ENCODE data around the gene HNRNPDL. TPM values are rescaled to one million over a fixed set of nuclear protein-coding genes. Genes with fewer than 3 reads are reported as not detected.

Gene HNRNPDL
- total and polyA plus RNA-seq, 2 of the 13 experiments (the other 11 are each of a cell fraction or from before 2014, with no cell fraction given), result 167 to 414 TPM

DNA sequence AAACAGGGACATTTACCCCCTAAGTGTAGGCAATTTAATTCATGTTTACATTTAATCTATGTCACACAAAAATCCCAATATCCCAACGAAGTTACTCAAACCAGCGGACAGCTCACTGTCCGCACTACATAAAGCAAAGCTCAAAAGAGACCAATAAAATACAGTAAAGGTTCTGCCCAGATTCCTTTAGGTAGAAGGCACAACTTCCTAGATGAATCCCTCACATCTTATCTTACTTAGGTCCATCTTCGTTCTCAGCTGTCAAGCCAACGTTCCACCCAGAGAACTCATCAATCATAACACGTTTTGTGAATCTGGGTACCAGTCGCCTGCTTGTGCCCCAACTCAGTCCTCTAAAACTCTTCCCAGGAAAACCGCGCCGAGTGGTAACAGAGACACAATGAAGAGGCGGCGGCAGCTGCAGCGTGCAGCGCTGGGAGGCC, 1.7 kb downstream of the HNRNPDL start (continued):
- no peak for TF ChIP-seq ZNF224 (CRISPR knock-in tag; IDR thresholded peaks at IDR 0.05)
- no peak for TF ChIP-seq ZNF331 (CRISPR knock-in tag; IDR thresholded peaks at IDR 0.05)
- no peak for TF ChIP-seq ZNF207 (IDR thresholded peaks at IDR 0.05; ENCODE audit: borderline replicate concordance)
- no peak for TF ChIP-seq ZNF570 (CRISPR knock-in tag; IDR thresholded peaks at IDR 0.05; ENCODE audit: borderline replicate concordance)
- TF ChIP-seq, protein P1, sequence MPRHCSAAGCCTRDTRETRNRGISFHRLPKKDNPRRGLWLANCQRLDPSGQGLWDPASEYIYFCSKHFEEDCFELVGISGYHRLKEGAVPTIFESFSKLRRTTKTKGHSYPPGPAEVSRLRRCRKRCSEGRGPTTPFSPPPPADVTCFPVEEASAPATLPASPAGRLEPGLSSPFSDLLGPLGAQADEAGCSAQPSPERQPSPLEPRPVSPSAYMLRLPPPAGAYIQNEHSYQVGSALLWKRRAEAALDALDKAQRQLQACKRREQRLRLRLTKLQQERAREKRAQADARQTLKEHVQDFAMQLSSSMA (CRISPR knock-in tag; IDR thresholded peaks at IDR 0.05), result no peak
- no peak for TF ChIP-seq ZKSCAN1 (IDR thresholded peaks at IDR 0.05; ENCODE audit: low read length)
- TF ChIP-seq, protein P2, sequence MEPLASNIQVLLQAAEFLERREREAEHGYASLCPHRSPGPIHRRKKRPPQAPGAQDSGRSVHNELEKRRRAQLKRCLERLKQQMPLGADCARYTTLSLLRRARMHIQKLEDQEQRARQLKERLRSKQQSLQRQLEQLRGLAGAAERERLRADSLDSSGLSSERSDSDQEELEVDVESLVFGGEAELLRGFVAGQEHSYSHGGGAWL (CRISPR knock-in tag; IDR thresholded peaks at IDR 0.05), result no peak
- TF ChIP-seq KDM5A (IDR thresholded peaks at IDR 0.05; ENCODE audit: borderline replicate concordance, low read length), result peak; percentile 64
- TF ChIP-seq ZC3H4 (CRISPR knock-in tag; IDR thresholded peaks at IDR 0.05; ENCODE audit: borderline replicate concordance), result no peak
- no peak for TF ChIP-seq ZNF616 (CRISPR knock-in tag; IDR thresholded peaks at IDR 0.05; ENCODE audit: low read depth)
- no peak for TF ChIP-seq ZNF260 (CRISPR knock-in tag; IDR thresholded peaks at IDR 0.05; ENCODE audit: borderline replicate concordance, low read depth)
- no peak for TF ChIP-seq ZNF572 (CRISPR knock-in tag; IDR thresholded peaks at IDR 0.05)
- TF ChIP-seq, protein P3, sequence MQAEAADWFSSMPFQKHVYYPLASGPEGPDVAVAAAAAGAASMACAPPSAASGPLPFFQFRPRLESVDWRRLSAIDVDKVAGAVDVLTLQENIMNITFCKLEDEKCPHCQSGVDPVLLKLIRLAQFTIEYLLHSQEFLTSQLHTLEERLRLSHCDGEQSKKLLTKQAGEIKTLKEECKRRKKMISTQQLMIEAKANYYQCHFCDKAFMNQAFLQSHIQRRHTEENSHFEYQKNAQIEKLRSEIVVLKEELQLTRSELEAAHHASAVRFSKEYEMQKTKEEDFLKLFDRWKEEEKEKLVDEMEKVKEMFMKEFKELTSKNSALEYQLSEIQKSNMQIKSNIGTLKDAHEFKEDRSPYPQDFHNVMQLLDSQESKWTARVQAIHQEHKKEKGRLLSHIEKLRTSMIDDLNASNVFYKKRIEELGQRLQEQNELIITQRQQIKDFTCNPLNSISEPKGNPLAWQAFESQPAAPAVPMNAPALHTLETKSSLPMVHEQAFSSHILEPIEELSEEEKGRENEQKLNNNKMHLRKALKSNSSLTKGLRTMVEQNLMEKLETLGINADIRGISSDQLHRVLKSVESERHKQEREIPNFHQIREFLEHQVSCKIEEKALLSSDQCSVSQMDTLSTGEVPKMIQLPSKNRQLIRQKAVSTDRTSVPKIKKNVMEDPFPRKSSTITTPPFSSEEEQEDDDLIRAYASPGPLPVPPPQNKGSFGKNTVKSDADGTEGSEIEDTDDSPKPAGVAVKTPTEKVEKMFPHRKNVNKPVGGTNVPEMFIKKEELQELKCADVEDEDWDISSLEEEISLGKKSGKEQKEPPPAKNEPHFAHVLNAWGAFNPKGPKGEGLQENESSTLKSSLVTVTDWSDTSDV (CRISPR knock-in tag; IDR thresholded peaks at IDR 0.05), result no peak
- TF ChIP-seq ZNF501 (CRISPR knock-in tag; IDR thresholded peaks at IDR 0.05), result no peak
- no peak for TF ChIP-seq ATF1 (CRISPR knock-in tag; IDR thresholded peaks at IDR 0.05)
- no peak for TF ChIP-seq ZNF720 (CRISPR knock-in tag; IDR thresholded peaks at IDR 0.05)
- TF ChIP-seq CBX5 (CRISPR knock-in tag; IDR thresholded peaks at IDR 0.05; ENCODE audit: borderline replicate concordance), result no peak; the same call in 1 of the 2 replicates
- TF ChIP-seq, protein P4, sequence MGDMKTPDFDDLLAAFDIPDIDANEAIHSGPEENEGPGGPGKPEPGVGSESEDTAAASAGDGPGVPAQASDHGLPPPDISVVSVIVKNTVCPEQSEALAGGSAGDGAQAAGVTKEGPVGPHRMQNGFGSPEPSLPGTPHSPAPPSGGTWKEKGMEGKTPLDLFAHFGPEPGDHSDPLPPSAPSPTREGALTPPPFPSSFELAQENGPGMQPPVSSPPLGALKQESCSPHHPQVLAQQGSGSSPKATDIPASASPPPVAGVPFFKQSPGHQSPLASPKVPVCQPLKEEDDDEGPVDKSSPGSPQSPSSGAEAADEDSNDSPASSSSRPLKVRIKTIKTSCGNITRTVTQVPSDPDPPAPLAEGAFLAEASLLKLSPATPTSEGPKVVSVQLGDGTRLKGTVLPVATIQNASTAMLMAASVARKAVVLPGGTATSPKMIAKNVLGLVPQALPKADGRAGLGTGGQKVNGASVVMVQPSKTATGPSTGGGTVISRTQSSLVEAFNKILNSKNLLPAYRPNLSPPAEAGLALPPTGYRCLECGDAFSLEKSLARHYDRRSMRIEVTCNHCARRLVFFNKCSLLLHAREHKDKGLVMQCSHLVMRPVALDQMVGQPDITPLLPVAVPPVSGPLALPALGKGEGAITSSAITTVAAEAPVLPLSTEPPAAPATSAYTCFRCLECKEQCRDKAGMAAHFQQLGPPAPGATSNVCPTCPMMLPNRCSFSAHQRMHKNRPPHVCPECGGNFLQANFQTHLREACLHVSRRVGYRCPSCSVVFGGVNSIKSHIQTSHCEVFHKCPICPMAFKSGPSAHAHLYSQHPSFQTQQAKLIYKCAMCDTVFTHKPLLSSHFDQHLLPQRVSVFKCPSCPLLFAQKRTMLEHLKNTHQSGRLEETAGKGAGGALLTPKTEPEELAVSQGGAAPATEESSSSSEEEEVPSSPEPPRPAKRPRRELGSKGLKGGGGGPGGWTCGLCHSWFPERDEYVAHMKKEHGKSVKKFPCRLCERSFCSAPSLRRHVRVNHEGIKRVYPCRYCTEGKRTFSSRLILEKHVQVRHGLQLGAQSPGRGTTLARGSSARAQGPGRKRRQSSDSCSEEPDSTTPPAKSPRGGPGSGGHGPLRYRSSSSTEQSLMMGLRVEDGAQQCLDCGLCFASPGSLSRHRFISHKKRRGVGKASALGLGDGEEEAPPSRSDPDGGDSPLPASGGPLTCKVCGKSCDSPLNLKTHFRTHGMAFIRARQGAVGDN (CRISPR knock-in tag; IDR thresholded peaks at IDR 0.05), result no peak
- TF ChIP-seq ZNF432 (CRISPR knock-in tag; IDR thresholded peaks at IDR 0.05; ENCODE audit: borderline replicate concordance), result no peak
- TF ChIP-seq NR3C1 (CRISPR knock-in tag; IDR thresholded peaks at IDR 0.05), result no peak
- TF ChIP-seq ZFP82 (CRISPR knock-in tag; IDR thresholded peaks at IDR 0.05; ENCODE audit: borderline replicate concordance), result no peak
